H1 (cell line): ENCODE measurements around the gene ISY1. TPM values are rescaled to one million over a fixed set of nuclear protein-coding genes. Genes with fewer than 3 reads are reported as not detected.

ENCODE experiments used
- CTCF ChIA-PET: fragments of 300-600 bp; sonication (Branson Sonifier 250); formaldehyde crosslinking; loops from one replicate; lab custom pipeline; 2021; ENCODE audit not compliant: partially characterized antibody; lab: Charles Lee
- POLR2A ChIA-PET: fragments of 300-600 bp; sonication (Branson Sonifier 250); formaldehyde crosslinking; loops from one replicate; lab custom pipeline; 2021; ENCODE audit warnings: inconsistent platforms; ENCODE audit not compliant: partially characterized antibody; lab: Charles Lee
- DNase-seq, 2 experiments: peaks; one replicate each; pipeline versions ENCODE4 v3.0.0 to v3.0.0-alpha.2; 2010 to 2022; ENCODE audit warnings: low spot score in 2 of 2, low read depth in 1 of 2, mixed read lengths in 1 of 2
- FAIRE-seq: peaks from 2 replicates; lab custom pipeline; 2011; peaks lifted over from hg19 to GRCh38; lab: Jason Lieb, UNC
- H2AFZ ChIP-seq: 2 replicates; pipeline ENCODE4 v1.8.1; 2012; ENCODE audit warnings: low read length, inconsistent platforms
- H2AK5ac ChIP-seq: 2 replicates; pipeline ENCODE4 v1.6.1; 2013; ENCODE audit warnings: low read depth, low read length
- H2BK120ac ChIP-seq: replicated peaks from 2 replicates; pipeline ENCODE3; 2013; ENCODE audit warnings: low read depth, low read length, inconsistent platforms
- H2BK12ac ChIP-seq: 2 replicates; pipeline ENCODE4 v1.6.1; 2013; ENCODE audit warnings: low read depth, low read length
- H2BK15ac ChIP-seq: 2 replicates; pipeline ENCODE4 v1.6.1; 2013; ENCODE audit warnings: low read length
- H2BK20ac ChIP-seq: 2 replicates; pipeline ENCODE4 v1.6.1; 2013; ENCODE audit warnings: low read length
- H2BK5ac ChIP-seq: 2 replicates; pipeline ENCODE4 v1.6.1; 2013; ENCODE audit warnings: low read depth, low read length
- H3K14ac ChIP-seq: 2 replicates; pipeline ENCODE4 v1.6.1; 2013; ENCODE audit warnings: inconsistent platforms; ENCODE audit not compliant: insufficient read length
- H3K18ac ChIP-seq: 2 replicates; pipeline ENCODE4 v1.6.1; 2013; ENCODE audit warnings: low read length; ENCODE audit errors: extremely low read depth
- H3K23ac ChIP-seq: 2 replicates; pipeline ENCODE4 v1.6.1; 2013; ENCODE audit warnings: inconsistent platforms; ENCODE audit not compliant: insufficient read length
- H3K23me2 ChIP-seq: 2 replicates; pipeline ENCODE4 v1.6.1; 2013; ENCODE audit warnings: low read depth, low read length
- H3K27ac ChIP-seq: 2 replicates; pipeline ENCODE4 v1.6.1; 2011; ENCODE audit warnings: low read depth, low read length, inconsistent platforms
- H3K27me3 ChIP-seq, 4 experiments: replicated peaks in 1 of 4; 1 replicate in 1 of 4; 2 replicates in 3 of 4; pipeline versions ENCODE4 v1.6.1 to v1.8.1; 2011 to 2013; ENCODE audit warnings: low read length in 3 of 4, mild to moderate bottlenecking in 3 of 4, inconsistent platforms in 2 of 4, mixed read lengths in 2 of 4, moderate library complexity in 1 of 4; ENCODE audit not compliant: control insufficient read depth in 3 of 4, insufficient read depth in 3 of 4; ENCODE audit errors: extremely low read depth in 1 of 4
- H3K36me3 ChIP-seq, 4 experiments: 2 replicates each; pipeline versions ENCODE4 v1.6.1 to v1.8.1; 2011 to 2013; ENCODE audit warnings: mild to moderate bottlenecking in 4 of 4, low read length in 3 of 4, moderate library complexity in 2 of 4, control low read depth in 1 of 4, inconsistent platforms in 1 of 4; ENCODE audit not compliant: insufficient read depth in 4 of 4, control insufficient read depth in 2 of 4
- H3K4ac ChIP-seq: replicated peaks from 2 replicates; pipeline ENCODE3; 2013; ENCODE audit warnings: low read length, low read depth, mixed read lengths, inconsistent platforms; ENCODE audit not compliant: insufficient read length
- H3K4me1 ChIP-seq, 4 experiments: replicated peaks in 1 of 4; 1 replicate in 1 of 4; 2 replicates in 3 of 4; pipeline versions ENCODE4 v1.6.1 to v1.8.1; 2011 to 2013; ENCODE audit warnings: low read length in 3 of 4, inconsistent platforms in 2 of 4, mixed read lengths in 1 of 4; ENCODE audit not compliant: insufficient read depth in 4 of 4, control insufficient read depth in 3 of 4
- H3K4me2 ChIP-seq, 2 experiments: 2 replicates each; pipeline versions ENCODE4 v1.6.1 to v1.8.1; 2011 to 2013; ENCODE audit warnings: low read depth in 2 of 2, low read length in 2 of 2, control low read depth in 1 of 2, inconsistent platforms in 1 of 2, mild to moderate bottlenecking in 1 of 2; ENCODE audit not compliant: insufficient read depth in 1 of 2
- H3K4me3 ChIP-seq, 4 experiments: fragments of 200-600, 300-600 bp in 1 of 4; sonication (generic), shearing (Covaris generic), sonication (Bioruptor Twin) in 1 of 4; 2 replicates each; pipeline versions ENCODE4 v1.5.1 to v1.8.1; 2011 to 2016; ENCODE audit warnings: low read length in 4 of 4, low read depth in 3 of 4, control low read depth in 2 of 4, inconsistent platforms in 2 of 4, mild to moderate bottlenecking in 2 of 4, mixed read lengths in 1 of 4, moderate library complexity in 1 of 4; ENCODE audit not compliant: insufficient read depth in 2 of 4; ENCODE audit errors: extremely low read depth in 1 of 4
- H3K56ac ChIP-seq: replicated peaks from 2 replicates; pipeline ENCODE3; 2013; ENCODE audit warnings: low read depth, mild to moderate bottlenecking, mixed read lengths, low read length, inconsistent platforms; ENCODE audit not compliant: insufficient read length
- H3K79me1 ChIP-seq: 2 replicates; pipeline ENCODE4 v1.6.1; 2013; ENCODE audit warnings: low read depth, low read length, control low read depth
- H3K79me2 ChIP-seq, 2 experiments: 2 replicates each; pipeline versions ENCODE4 v1.6.1 to v1.8.1; 2012 to 2013; ENCODE audit warnings: low read length in 2 of 2, mild to moderate bottlenecking in 2 of 2, inconsistent platforms in 1 of 2; ENCODE audit not compliant: insufficient read depth in 2 of 2, control insufficient read depth in 1 of 2
- H3K9ac ChIP-seq, 4 experiments: replicated peaks in 1 of 4; 1 replicate in 1 of 4; 2 replicates in 3 of 4; pipeline versions ENCODE4 v1.6.1 to v1.8.1; 2011 to 2013; ENCODE audit warnings: low read depth in 3 of 4, low read length in 3 of 4, control low read depth in 2 of 4, mild to moderate bottlenecking in 2 of 4, moderate library complexity in 2 of 4, inconsistent platforms in 1 of 4; ENCODE audit errors: extremely low read depth in 1 of 4
- H3K9me3 ChIP-seq, 2 experiments: 2 replicates each; pipeline versions ENCODE4 v1.6.1 to v1.8.1; 2012 to 2013; ENCODE audit warnings: mild to moderate bottlenecking in 2 of 2, moderate library complexity in 2 of 2, control low read depth in 1 of 2, inconsistent platforms in 1 of 2, low read depth in 1 of 2, low read length in 1 of 2, mixed read lengths in 1 of 2; ENCODE audit not compliant: insufficient read depth in 2 of 2
- H4K20me1 ChIP-seq, 2 experiments: replicated peaks in 1 of 2; 2 replicates each; pipeline versions ENCODE3 to v1.8.1; 2011 to 2013; ENCODE audit warnings: inconsistent platforms in 2 of 2, low read length in 2 of 2, mild to moderate bottlenecking in 1 of 2; ENCODE audit not compliant: insufficient read depth in 2 of 2, control insufficient read depth in 1 of 2
- H4K5ac ChIP-seq: 2 replicates; pipeline ENCODE4 v1.6.1; 2013; ENCODE audit warnings: low read length, low read depth, mixed read lengths, inconsistent platforms; ENCODE audit not compliant: insufficient read length
- H4K8ac ChIP-seq: 2 replicates; pipeline ENCODE4 v1.8.0; 2013; ENCODE audit warnings: mild to moderate bottlenecking, moderate library complexity, low read length, inconsistent platforms; ENCODE audit not compliant: insufficient read depth; ENCODE audit errors: extremely low read depth
- H4K91ac ChIP-seq: replicated peaks from 2 replicates; pipeline ENCODE3; 2013; ENCODE audit warnings: low read length, mixed read lengths, inconsistent platforms; ENCODE audit not compliant: insufficient read length
- CHD1 ChIP-seq: IDR thresholded peaks from 2 replicates; pipeline ENCODE4 v1.6.1; 2012; ENCODE audit warnings: low read depth, low read length, improper control_type of control experiment
- JUN ChIP-seq: IDR thresholded peaks from 2 replicates; pipeline ENCODE4 v1.6.1; 2011; ENCODE audit warnings: low read depth, mild to moderate bottlenecking, improper control_type of control experiment, low read length
- POLR2AphosphoS5 ChIP-seq: IDR thresholded peaks from 2 replicates; pipeline ENCODE4 v1.6.1; 2011; ENCODE audit warnings: low read depth, low read length
- POU5F1 ChIP-seq: IDR thresholded peaks from 2 replicates; pipeline ENCODE4 v1.6.1; 2011; ENCODE audit warnings: low read depth, mild to moderate bottlenecking, low read length, moderate library complexity
- WGBS, 2 experiments: shearing (Covaris generic) in 1 of 2; methylation state at CpG; one replicate each; pipeline versions ENCODE4 v1.1.6 to v1.1.7; 2013 to 2015; ENCODE audit warnings: low lambda C conversion rate in 2 of 2, mixed read lengths in 2 of 2, inconsistent platforms in 1 of 2, low coverage in 1 of 2, missing lambda C conversion rate in 1 of 2; ENCODE audit not compliant: insufficient replicate concordance in 2 of 2, insufficient coverage in 1 of 2, insufficient read length in 1 of 2; ENCODE audit errors: extremely low coverage in 1 of 2, missing lambda C conversion rate in 1 of 2; 5-methylcytosine and 5-hydroxymethylcytosine counted together
- polyA plus RNA-seq, 7 experiments: library from polyadenylated mRNA; depleted of rRNA in 3 of 7; stranded (reverse) in 5 of 7; unstranded in 2 of 7; fragments of >200 nt in 5 of 7; fragments of 200-250 nt in 2 of 7; gene quantifications; 1 replicate in 5 of 7; 2 replicates in 1 of 7; 4 replicates in 1 of 7; pipeline versions ENCODE4 v1.2.1 to v1.2.3, GENCODE V29; 2011 to 2013; ENCODE audit warnings: missing spikeins in 2 of 7, mixed read lengths in 2 of 7
- total RNA-seq: library from RNA; stranded (reverse); fragmentation: NEBNext Ultra II Directional; extraction: Animal tissue kit (Norgen Biotek cat#: 25700); gene quantifications from 2 replicates; pipeline ENCODE4 v1.2.1, GENCODE V29; 2021

The ISY1 gene
- total and polyA plus RNA-seq, 2 of the 8 experiments (the other 6 are each of a cell fraction or from before 2014, with no cell fraction given): 16.6 to 38.7 TPM

- Histone ChIP-seq H3K4ac (no peak overlapping the region), H3K23ac (no peak overlapping the region), H3K4me2 (no peak overlapping the region), H4K20me1 (peaks cover 5 to 10% of the 10 kb centered on the region in 2 experiments), H4K5ac (no peak overlapping the region), H4K91ac (no peak overlapping the region), H4K8ac (no peak overlapping the region), H2AFZ (no peak overlapping the region), H3K14ac (no peak overlapping the region), H3K4me3 (no peak overlapping the region), H3K9me3 (no peaks in the 10 kb centered on the region), H3K79me1 (peaks cover 5% of the 10 kb centered on the region), H3K18ac (no peak overlapping the region), H2BK5ac (no peak overlapping the region), H3K23me2 (no peaks in the 10 kb centered on the region), H2AK5ac (no peak overlapping the region), H3K56ac (no peak overlapping the region), H2BK120ac (no peak overlapping the region), H3K27me3 (no peaks in the 10 kb centered on the region), H3K79me2 (peaks cover 0 to 17% of the 10 kb centered on the region in 2 experiments; a peak in 2 of 4 replicates), H3K27ac (no peak overlapping the region), H2BK20ac (no peak overlapping the region), H3K4me1 (no peaks in the 10 kb centered on the region), H3K9ac (no peak overlapping the region), H2BK12ac (no peak overlapping the region), H3K36me3 (no peaks in the 10 kb centered on the region), H2BK15ac (no peak overlapping the region)
- FAIRE-seq (no peak), DNase-seq (no peak)
- TF ChIP-seq JUN: no peak
- TF ChIP-seq POU5F1: no peak
- no peak for TF ChIP-seq POLR2AphosphoS5
- no peak for TF ChIP-seq CHD1
- CTCF ChIA-PET: interaction anchor here (1.2 to 3.4 kb wide), 4 partner anchors 47 to 130 kb away, joined by 3 to 16 read pairs (median 4); no protein-coding TSS in a partner anchor
- POLR2A ChIA-PET: interaction anchor here (2.0 to 2.2 kb wide), 2 partner anchors 11 to 19 kb away, joined by 4 to 7 read pairs; no protein-coding TSS in a partner anchor
- 93% methylated on average over 1 of the region's 1 CpG; no CpG with 5 or more reads in 1 of the 2 experiments for WGBS, 2 experiments
Measured at GRCh38 chr3:129100274-129100673, 60.6 kb downstream of the ISY1 start.
